H9 (cell line): ENCODE measurements around the gene UBAP1. TPM values are rescaled to one million over a fixed set of nuclear protein-coding genes. Genes with fewer than 3 reads are reported as not detected.

Experiments used
- DNase-seq: peaks from one replicate; pipeline ENCODE4 v3.0.0-alpha.2; 2017
- H2AFZ ChIP-seq: one replicate; pipeline ENCODE4 v1.6.1; 2013; ENCODE audit warnings: mild to moderate bottlenecking, low read length, control low read depth, moderate library complexity
- H2AK5ac ChIP-seq: 2 replicates; pipeline ENCODE4 v1.6.1; 2013; ENCODE audit warnings: low read length, control low read depth, mixed read lengths; ENCODE audit not compliant: insufficient read length
- H2BK120ac ChIP-seq: one replicate; pipeline ENCODE4 v1.6.1; 2013; ENCODE audit warnings: low read depth, mild to moderate bottlenecking, low read length, control low read depth, inconsistent platforms; ENCODE audit not compliant: poor library complexity, severe bottlenecking
- H2BK12ac ChIP-seq: 2 replicates; pipeline ENCODE4 v1.6.1; 2013; ENCODE audit warnings: low read length, control low read depth, mixed read lengths, low read depth; ENCODE audit not compliant: insufficient read length
- H2BK15ac ChIP-seq: 2 replicates; pipeline ENCODE4 v1.6.1; 2013; ENCODE audit warnings: low read depth, low read length, control low read depth
- H2BK20ac ChIP-seq: one replicate; pipeline ENCODE4 v1.6.1; 2013; ENCODE audit warnings: low read depth, mild to moderate bottlenecking, low read length, control low read depth, inconsistent platforms; ENCODE audit not compliant: poor library complexity, severe bottlenecking
- H2BK5ac ChIP-seq: 2 replicates; pipeline ENCODE4 v1.6.1; 2013; ENCODE audit warnings: low read length, control low read depth, mixed read lengths; ENCODE audit not compliant: insufficient read length
- H3K14ac ChIP-seq: 2 replicates; pipeline ENCODE4 v1.6.1; 2013; ENCODE audit warnings: low read length, control low read depth; ENCODE audit not compliant: insufficient read depth
- H3K18ac ChIP-seq: 2 replicates; pipeline ENCODE4 v1.6.1; 2013; ENCODE audit warnings: low read depth, mild to moderate bottlenecking, mixed read lengths, low read length, control low read depth; ENCODE audit not compliant: insufficient read length
- H3K23ac ChIP-seq: 2 replicates; pipeline ENCODE4 v1.6.1; 2013; ENCODE audit warnings: low read length, control low read depth, mixed read lengths, low read depth; ENCODE audit not compliant: insufficient read length
- H3K23me2 ChIP-seq: 2 replicates; pipeline ENCODE4 v1.6.1; 2013; ENCODE audit warnings: low read depth, mild to moderate bottlenecking, mixed read lengths, low read length, control low read depth; ENCODE audit not compliant: insufficient read length, poor library complexity, severe bottlenecking
- H3K27ac ChIP-seq: 2 replicates; pipeline ENCODE4 v1.5.1; 2013; ENCODE audit warnings: low read length, control low read depth, mixed read lengths, low read depth; ENCODE audit not compliant: insufficient read length
- H3K27me3 ChIP-seq: 2 replicates; pipeline ENCODE4 v1.6.1; 2013; ENCODE audit warnings: low read length, control low read depth, inconsistent platforms; ENCODE audit not compliant: insufficient read depth
- H3K4ac ChIP-seq: 2 replicates; pipeline ENCODE4 v1.6.1; 2013; ENCODE audit warnings: low read depth, mild to moderate bottlenecking, control low read depth, inconsistent platforms, low read length, moderate library complexity
- H3K4me1 ChIP-seq: 2 replicates; pipeline ENCODE4 v1.6.1; 2013; ENCODE audit warnings: low read length, control low read depth, inconsistent platforms; ENCODE audit not compliant: insufficient read depth
- H3K4me2 ChIP-seq: 2 replicates; pipeline ENCODE4 v1.6.1; 2013; ENCODE audit warnings: low read length, control low read depth, mixed read lengths; ENCODE audit not compliant: insufficient read length, insufficient read depth
- H3K56ac ChIP-seq: 2 replicates; pipeline ENCODE4 v1.6.1; 2013; ENCODE audit warnings: low read depth, mild to moderate bottlenecking, mixed read lengths, low read length, control low read depth; ENCODE audit not compliant: insufficient read length
- H3K79me1 ChIP-seq: 2 replicates; pipeline ENCODE4 v1.6.1; 2013; ENCODE audit warnings: low read depth, mild to moderate bottlenecking, moderate library complexity, low read length, control low read depth, inconsistent platforms; ENCODE audit not compliant: insufficient read depth, poor library complexity, severe bottlenecking
- H3K79me2 ChIP-seq: 2 replicates; pipeline ENCODE4 v1.6.1; 2013; ENCODE audit warnings: low read length, control low read depth, inconsistent platforms; ENCODE audit not compliant: insufficient read depth
- H3K9ac ChIP-seq: 2 replicates; pipeline ENCODE4 v1.6.1; 2013; ENCODE audit warnings: low read length, control low read depth, mixed read lengths; ENCODE audit not compliant: insufficient read length; ENCODE audit errors: extremely low read depth
- H3K9me3 ChIP-seq: one replicate; pipeline ENCODE4 v1.6.1; 2013; ENCODE audit warnings: low read depth, low read length, inconsistent platforms; ENCODE audit not compliant: control insufficient read depth
- H3T11ph ChIP-seq: one replicate; pipeline ENCODE4 v1.6.1; 2013; ENCODE audit warnings: mild to moderate bottlenecking, low read length, control low read depth, inconsistent platforms
- H4K20me1 ChIP-seq: one replicate; pipeline ENCODE4 v1.6.1; 2013; ENCODE audit not compliant: control insufficient read depth, insufficient read length, insufficient read depth
- H4K5ac ChIP-seq: 2 replicates; pipeline ENCODE4 v1.6.1; 2013; ENCODE audit warnings: low read depth, mild to moderate bottlenecking, mixed read lengths, low read length, control low read depth; ENCODE audit not compliant: insufficient read length
- H4K8ac ChIP-seq: replicated peaks from 2 replicates; pipeline ENCODE4 v1.6.1; 2013; ENCODE audit warnings: low read length, control low read depth, mixed read lengths, low read depth; ENCODE audit not compliant: insufficient read length
- H4K91ac ChIP-seq: 2 replicates; pipeline ENCODE4 v1.6.1; 2013; ENCODE audit warnings: low read depth, mild to moderate bottlenecking, moderate library complexity, mixed read lengths, low read length, control low read depth; ENCODE audit not compliant: insufficient read length
- H3K27ac Mint-ChIP-seq, 3 experiments: 2 replicates in 2 of 3; 3 replicates in 1 of 3; pipeline ENCODE4 v1.8.0; 2020 to 2021; ENCODE audit warnings: mixed read lengths in 3 of 3, mild to moderate bottlenecking in 1 of 3, moderate library complexity in 1 of 3
- H3K27me3 Mint-ChIP-seq: 2 replicates; pipeline ENCODE4 v1.8.0; 2021; ENCODE audit warnings: low read depth, mild to moderate bottlenecking, moderate library complexity, mixed read lengths
- H3K36me3 Mint-ChIP-seq, 3 experiments: 2 replicates in 2 of 3; 3 replicates in 1 of 3; pipeline ENCODE4 v1.8.0; 2020 to 2021; ENCODE audit warnings: low read depth in 3 of 3, mixed read lengths in 3 of 3; ENCODE audit not compliant: insufficient read depth in 1 of 3
- H3K4me1 Mint-ChIP-seq, 2 experiments: 2 replicates each; pipeline ENCODE4 v1.8.0; 2020; ENCODE audit warnings: mixed read lengths in 2 of 2
- H3K4me3 Mint-ChIP-seq, 2 experiments: 2 replicates in 1 of 2; 3 replicates in 1 of 2; pipeline ENCODE4 v1.8.0; 2020 to 2021; ENCODE audit warnings: mild to moderate bottlenecking in 2 of 2, mixed read lengths in 2 of 2, moderate library complexity in 1 of 2
- H3K9me3 Mint-ChIP-seq, 2 experiments: 2 replicates in 1 of 2; 3 replicates in 1 of 2; pipeline ENCODE4 v1.8.0; 2020; ENCODE audit warnings: mild to moderate bottlenecking in 2 of 2, mixed read lengths in 2 of 2, moderate library complexity in 1 of 2
- CTCF ChIP-seq: fragments of 200-600 bp; sonication (generic); conservative IDR thresholded peaks from 3 replicates; pipeline ENCODE4 v1.8.0; 2021; ENCODE audit warnings: antibody characterized with exemption, mild to moderate bottlenecking
- WGBS: extraction: QIAGEN DNeasy Blood & Tissue Kit; methylation state at CpG from one replicate; pipeline ENCODE4 v1.1.7; 2013; ENCODE audit warnings: missing lambda C conversion rate, low lambda C conversion rate, mixed read lengths; ENCODE audit not compliant: insufficient read length; ENCODE audit errors: extremely low coverage; 5-methylcytosine and 5-hydroxymethylcytosine counted together
- total RNA-seq: library from RNA; stranded (reverse); gene quantifications from 2 replicates; pipeline ENCODE4 v1.2.1, GENCODE V29; 2021

UBAP1 gene
- total RNA-seq, 1 experiment from 2014 or later: 32.6 TPM

- no peaks in the 10 kb centered on the region for H3K79me1 ChIP-seq
- H2BK15ac ChIP-seq: no peak overlapping the region
- no peak overlapping the region for H2BK20ac ChIP-seq
- H3K27me3 ChIP-seq: no peaks in the 10 kb centered on the region
- Mint-ChIP-seq H3K4me3 (no peak overlapping the region), H3K36me3 (no peaks in the 10 kb centered on the region; a peak in 1 of 7 replicates), H3K27me3 (no peaks in the 10 kb centered on the region), H3K4me1 (no peaks in the 10 kb centered on the region), H3K27ac (no peak overlapping the region), H3K9me3 (no peaks in the 10 kb centered on the region)
- no peak overlapping the region for H3T11ph ChIP-seq
- H3K9me3 ChIP-seq: no peaks in the 10 kb centered on the region
- no peak overlapping the region for H3K4ac ChIP-seq
- H2AFZ ChIP-seq: no peak overlapping the region
- H2BK12ac ChIP-seq: no peak overlapping the region
- no peak overlapping the region for H2BK5ac ChIP-seq
- no peak overlapping the region for H2BK120ac ChIP-seq
- H3K56ac ChIP-seq: no peak overlapping the region
- H3K9ac ChIP-seq: no peak overlapping the region
- H3K27ac ChIP-seq: no peak overlapping the region
- H3K23me2 ChIP-seq: no peaks in the 10 kb centered on the region
- H3K4me2 ChIP-seq: no peak overlapping the region
- no peaks in the 10 kb centered on the region for H4K20me1 ChIP-seq
- no peak overlapping the region for H4K8ac ChIP-seq
- H3K79me2 ChIP-seq: no peaks in the 10 kb centered on the region
- H3K18ac ChIP-seq: no peak overlapping the region
- no peak for TF ChIP-seq CTCF
- H2AK5ac ChIP-seq: no peak overlapping the region
- H3K23ac ChIP-seq: no peak overlapping the region
- no peaks in the 10 kb centered on the region for H3K4me1 ChIP-seq
- H4K5ac ChIP-seq: no peak overlapping the region
- no CpG with 5 or more reads among the region's 6 CpGs for WGBS
- no peak overlapping the region for H3K14ac ChIP-seq
- no peak overlapping the region for H4K91ac ChIP-seq
- no peak for DNase-seq
Measured at GRCh38 chr9:34275811-34276210, 97.0 kb downstream of the UBAP1 start.
